ENCODE data around the gene CTR9.

Gene CTR9

DNA sequence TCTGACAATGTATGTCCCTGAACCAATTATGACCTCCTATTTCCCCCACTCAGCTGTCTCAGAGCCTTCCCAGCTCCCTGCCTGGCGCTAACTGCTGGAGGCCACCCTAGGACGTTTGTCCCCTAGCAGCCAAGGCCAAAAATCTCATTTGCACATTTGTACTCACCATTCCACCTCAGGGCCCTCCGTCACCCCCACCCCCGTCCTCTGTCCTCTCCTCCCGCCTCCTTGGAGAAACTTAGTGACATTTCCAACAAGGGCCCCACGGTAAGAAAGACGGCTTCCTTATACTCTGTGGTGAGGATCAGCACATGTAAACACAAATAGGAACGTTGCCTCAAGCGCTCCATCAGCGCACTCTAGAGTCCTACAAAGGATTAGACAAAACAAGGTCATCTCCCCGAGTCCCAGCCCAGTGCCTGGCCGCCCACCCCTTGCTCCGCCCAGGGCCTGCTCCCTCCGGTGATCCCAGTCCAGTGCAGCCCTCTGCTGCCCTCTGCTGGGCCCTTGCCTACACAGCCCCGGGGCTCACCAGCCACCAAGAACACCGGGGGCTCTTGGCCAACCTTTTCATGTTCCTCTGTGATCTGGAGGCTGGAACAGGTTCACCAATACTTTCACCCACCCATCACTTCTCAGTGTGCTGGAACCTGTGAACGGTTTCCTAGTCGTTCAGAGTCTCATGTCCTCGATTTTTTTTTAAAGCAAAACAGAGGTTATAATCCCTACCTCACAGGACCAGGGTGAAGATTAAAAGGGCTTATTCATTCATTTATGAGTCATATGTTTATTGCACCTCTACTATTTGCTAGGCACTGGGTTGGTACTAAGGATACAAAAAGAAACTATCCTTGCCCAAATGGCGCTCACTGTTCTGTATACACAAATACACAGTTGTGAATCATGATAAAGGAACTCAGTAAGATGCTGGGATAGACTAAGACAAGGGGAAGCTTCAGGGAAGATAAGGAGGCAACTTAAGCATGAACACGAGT lies 15.3 kb upstream of the CTR9 start:
- Histone ChIP-seq H3K27ac (peak overlapping the region in 13 of 21 experiments; percentile 10 to 66 (median 54)), H3K4me3 (peak overlapping the region in 1 of 7 experiments; percentile 19)

DNA sequence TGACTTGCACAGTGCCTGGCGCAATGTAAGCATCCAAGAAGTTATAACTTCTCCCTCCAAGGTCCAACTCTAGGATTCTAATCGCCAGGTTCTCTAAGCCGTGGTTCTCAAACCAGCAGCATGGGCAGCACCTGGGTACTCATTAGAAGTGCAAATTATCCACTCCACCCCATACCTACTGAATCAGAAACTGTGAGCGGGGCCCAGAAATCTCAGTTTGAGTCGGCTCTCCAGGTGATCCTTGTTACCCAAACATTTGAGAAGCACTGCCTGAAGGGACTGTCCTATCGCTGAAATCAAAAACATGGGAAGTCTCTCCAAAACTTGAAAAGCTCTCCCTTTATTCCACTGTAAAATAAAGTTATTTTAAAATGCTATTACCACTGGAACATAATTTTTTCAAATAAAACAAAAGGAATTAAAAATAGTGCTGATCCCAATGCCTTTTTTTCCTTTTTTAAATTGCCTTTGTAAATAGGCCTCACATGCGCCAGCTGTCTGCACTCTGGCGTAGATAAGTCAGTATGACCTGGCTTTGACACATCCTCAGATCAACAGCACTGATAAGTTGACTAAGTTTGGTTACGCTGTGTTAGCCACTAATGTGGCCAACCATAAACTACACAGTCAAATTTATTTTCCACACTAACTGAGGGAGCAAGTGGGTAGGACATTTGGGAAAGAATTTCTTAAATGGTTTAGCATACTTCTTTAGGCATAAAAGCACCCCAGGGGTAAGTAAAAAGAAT lies 8.4 kb upstream of the CTR9 start:
- Histone ChIP-seq H3K27ac (no peak overlapping the region), H3K4me3 (no peak overlapping the region)

- Histone ChIP-seq H3K4me3 (no peak overlapping the region), H3K27ac (no peak overlapping the region)
These were observed 7.6 kb upstream of the CTR9 start for GRCh38 chr11:10743354-10744000.

GRCh38 chr11:10744206-10744605 lies 6.8 kb upstream of the CTR9 start:
- Histone ChIP-seq H3K27ac (no peak overlapping the region), H3K4me3 (no peak overlapping the region)

GRCh38 chr11:10746871-10747270 lies 4.2 kb upstream of the CTR9 start:
- Histone ChIP-seq H3K4me3 (no peak overlapping the region), H3K27ac (no peak overlapping the region)

DNA sequence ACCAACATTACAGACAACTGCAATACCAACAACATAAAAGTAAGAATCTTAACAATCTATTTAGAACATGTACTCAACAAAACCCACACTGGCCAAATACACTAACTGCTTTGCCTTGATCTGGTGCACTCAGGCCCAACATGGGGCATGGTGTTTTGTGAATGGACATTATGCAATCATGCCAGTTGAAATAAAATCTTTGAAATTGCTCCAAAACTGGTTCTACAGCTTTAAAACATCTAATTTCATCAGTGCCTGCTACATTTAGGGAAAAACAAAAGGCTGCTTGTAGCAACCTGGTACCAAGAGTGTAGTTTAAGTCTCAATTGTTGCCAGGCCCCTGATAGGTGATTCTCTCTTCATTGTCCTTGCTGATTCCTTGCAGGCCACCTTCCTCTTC lies 3.3 kb upstream of the CTR9 start:
- Histone ChIP-seq H3K27ac (no peak overlapping the region), H3K4me3 (no peak overlapping the region)

DNA sequence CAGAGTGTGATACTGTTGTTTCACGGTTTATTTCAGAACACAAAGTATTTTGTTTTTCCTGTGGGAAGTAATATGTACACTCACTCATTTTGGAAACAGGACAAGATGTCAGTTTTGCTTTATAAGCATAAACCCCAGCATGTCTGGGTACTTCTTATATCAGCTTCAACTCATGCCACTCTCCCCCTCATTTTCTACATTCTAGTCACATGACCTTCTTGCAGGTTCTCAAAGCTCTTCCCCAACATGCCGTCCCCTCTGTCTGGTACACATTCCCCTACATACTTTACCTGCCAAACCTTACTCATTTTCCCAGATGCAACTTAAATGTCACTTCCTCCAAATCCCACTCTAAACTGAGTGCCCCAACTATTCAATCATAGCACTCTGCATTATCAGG lies 1.6 kb upstream of the CTR9 start:
- Histone ChIP-seq H3K4me3 (no peak overlapping the region), H3K27ac (no peak overlapping the region)

DNA sequence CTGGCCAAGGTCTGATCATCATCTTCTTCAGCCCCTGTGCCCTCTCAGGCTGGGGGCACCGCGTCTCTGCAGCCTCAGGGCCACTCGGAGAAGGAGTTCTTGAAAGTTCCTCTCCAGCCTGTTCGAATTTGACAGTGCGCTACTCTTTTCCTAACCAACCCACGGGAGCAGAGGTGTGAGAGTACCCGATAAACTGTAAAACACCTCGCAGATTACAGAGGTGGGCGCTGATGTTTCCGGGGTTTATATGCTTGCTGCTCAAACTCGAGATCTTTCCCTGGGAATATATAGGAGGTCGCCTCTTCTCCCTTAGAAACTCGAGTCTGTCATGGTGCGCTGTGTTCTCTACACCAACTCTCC lies 515 bp downstream of the CTR9 start:
- Histone ChIP-seq H3K4me3 (peak overlapping the region; percentile 69 to 91 (median 70)), H3K27ac (peak overlapping the region; percentile 56 to 96 (median 89))

DNA sequence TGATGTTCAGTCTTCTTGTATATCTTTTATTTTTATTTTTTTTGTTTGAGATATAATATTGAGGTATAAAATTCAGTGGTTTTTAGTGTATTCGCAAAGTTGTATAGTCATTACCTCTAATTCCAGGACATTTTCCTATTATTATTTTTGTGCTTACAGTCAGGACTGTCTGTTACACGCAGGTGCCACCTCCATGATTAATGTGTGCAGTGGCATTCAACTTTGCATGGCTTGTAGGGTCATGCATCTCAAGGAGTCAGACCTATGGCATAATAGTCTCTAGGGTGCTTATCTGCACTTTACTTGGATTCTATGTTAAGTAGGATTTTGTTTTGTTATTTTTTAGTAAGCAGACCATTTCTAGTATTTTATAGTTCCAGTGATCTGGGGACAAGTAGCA lies 1.0 kb downstream of the CTR9 start:
- Histone ChIP-seq H3K27ac (peak overlapping the region in 12 of 21 experiments; percentile 85 to 94 (median 90)), H3K4me3 (peak overlapping the region; percentile 69 to 91 (median 70))

GRCh38 chr11:10752486-10752885 lies 1.4 kb downstream of the CTR9 start:
- H3K27ac ChIP-seq = no peak overlapping the region
- peak overlapping the region in 2 of 7 experiments; percentile 70 to 76 for H3K4me3 ChIP-seq

DNA sequence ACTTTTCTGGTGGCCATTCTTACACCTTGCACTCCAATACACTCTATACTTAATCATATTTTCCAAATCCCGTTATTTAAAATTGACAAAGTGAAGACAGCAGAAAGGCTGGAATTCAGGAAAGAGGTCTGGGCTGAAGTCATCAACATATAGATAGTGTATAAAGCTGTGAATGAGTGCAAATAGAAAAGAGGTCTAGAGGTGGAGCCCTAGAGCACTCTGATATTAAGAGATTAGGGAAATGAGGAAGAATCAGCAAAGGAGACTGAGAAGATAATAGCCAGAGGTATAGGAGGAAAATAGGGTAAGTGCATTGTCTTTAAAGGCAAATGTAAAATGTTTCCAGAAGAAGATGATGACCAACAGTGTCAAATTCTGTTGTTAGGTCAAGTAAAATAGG lies 7.9 kb downstream of the CTR9 start:
- Histone ChIP-seq H3K27ac (no peak overlapping the region), H3K4me3 (no peak overlapping the region)

DNA sequence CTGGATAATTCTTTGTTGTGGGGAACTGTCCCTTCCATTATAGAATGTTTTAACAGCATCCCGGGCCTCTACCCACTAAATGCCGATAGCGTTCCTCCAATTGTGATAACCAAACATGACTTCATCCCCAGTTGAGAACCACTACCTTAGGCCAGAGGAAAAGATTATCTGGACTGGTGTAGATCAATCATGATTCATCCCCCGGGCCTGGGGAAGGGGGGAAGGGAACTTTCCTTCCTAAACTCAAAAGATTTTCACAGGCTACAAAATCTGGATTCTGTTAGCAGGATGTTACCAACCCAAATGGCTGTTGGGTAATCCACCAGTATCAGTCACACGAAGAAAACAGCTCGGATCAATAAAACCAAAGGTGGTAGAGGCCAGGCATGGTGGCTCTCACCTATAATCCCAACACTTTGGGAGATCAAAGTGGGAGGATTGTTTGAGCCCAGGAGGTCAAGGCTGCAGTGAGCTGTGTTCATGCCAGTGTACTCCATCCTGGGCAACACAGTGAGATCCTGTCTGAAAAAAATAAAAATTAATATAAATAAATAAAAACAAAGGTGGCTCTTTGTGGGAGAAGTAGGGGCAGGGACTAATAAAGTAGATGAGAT lies 10.1 kb downstream of the CTR9 start:
- Histone ChIP-seq H3K4me3 (no peak overlapping the region), H3K27ac (no peak overlapping the region)

DNA sequence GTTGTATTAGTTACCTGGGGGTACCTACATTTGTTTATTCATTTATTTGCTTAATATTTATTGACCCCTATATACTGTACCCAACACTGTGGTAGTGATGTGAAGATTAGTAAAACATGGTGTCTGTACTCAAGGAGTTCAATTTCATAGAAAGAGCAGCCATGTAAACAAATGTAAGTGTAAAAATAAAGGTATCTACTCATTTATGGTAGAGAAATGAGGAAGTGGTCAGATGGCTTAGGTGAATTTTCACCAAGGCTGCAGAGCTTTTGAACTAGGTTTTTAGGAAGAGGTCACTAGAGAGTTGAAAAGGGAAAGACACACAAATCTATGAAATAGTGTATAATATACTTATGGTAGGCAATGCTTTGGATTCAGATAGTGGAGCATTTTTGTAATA lies 11.1 kb downstream of the CTR9 start:
- Histone ChIP-seq H3K4me3 (no peak overlapping the region), H3K27ac (no peak overlapping the region)

DNA sequence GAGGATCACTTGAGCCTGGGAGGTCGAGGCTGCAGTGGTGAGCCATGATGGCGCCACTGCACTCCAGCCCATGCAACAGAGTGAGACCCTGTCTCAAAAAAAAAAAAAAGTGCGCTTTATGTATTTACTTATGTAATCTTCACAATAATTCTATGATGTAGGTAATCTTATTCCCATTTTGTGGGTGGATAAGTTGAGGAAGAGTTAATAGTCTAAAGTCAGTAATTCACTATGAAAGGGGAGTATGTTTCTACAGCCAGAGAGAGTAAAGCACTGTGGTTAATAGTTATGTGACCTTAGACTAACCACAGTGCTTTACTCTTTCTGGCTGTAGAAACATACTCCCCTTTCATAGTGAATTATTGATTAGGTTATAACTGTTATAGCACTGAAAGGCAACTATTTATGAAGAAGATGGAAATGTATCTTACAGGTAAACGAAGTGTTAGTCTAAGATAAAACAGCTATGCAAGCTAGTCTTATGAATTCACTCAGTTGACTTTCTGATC lies 11.9 kb downstream of the CTR9 start:
- H3K4me3 ChIP-seq = no peak overlapping the region
- no peak overlapping the region for H3K27ac ChIP-seq

GRCh38 chr11:10763766-10764165 lies 12.7 kb downstream of the CTR9 start:
- H3K4me3 ChIP-seq = no peak overlapping the region
- H3K27ac ChIP-seq = no peak overlapping the region

- Histone ChIP-seq H3K4me3 (no peak overlapping the region), H3K27ac (no peak overlapping the region)
These were observed 13.4 kb downstream of the CTR9 start for GRCh38 chr11:10764412-10764811.

- no peak overlapping the region for H3K27ac ChIP-seq
- no peak overlapping the region for H3K4me3 ChIP-seq
These were observed 19.7 kb downstream of the CTR9 start for GRCh38 chr11:10770626-10771254.

- Histone ChIP-seq H3K4me3 (no peak overlapping the region), H3K27ac (no peak overlapping the region)
These were observed 20.4 kb downstream of the CTR9 start for GRCh38 chr11:10771457-10771856.

- H3K27ac ChIP-seq = no peak overlapping the region
- no peak overlapping the region for H3K4me3 ChIP-seq
These were observed 23.8 kb downstream of the CTR9 start for GRCh38 chr11:10774811-10775210.
